ENCODE data around the gene SRD5A2. TPM values are rescaled to one million over a fixed set of nuclear protein-coding genes. Genes with fewer than 3 reads are reported as not detected.

Gene SRD5A2
- total RNA-seq, result not detected

GRCh38 chr2:31580321-31581117 is at the start of gene SRD5A2:
SRD5A2 (minus strand) TSS chr2:31580938; CDS start chr2:31580900, 38 bp downstream.

Other genes with a start within 250 kb of the SRD5A2 start
- gene XDH, start 166.2 kb downstream of the SRD5A2 start, total RNA-seq, result 1 to 10 TPM in 1 of 2 experiments, under 1 TPM in 1; 0.99 to 1.2 TPM